HepG2 (cell line): Measurements from ENCODE around the gene CAB39. TPM values are rescaled to one million over a fixed set of nuclear protein-coding genes. Genes with fewer than 3 reads are reported as not detected.

Experiments
- ARHGAP35 ChIP-seq: sonication (generic); formaldehyde crosslinking; IDR thresholded peaks from 2 replicates; pipeline ENCODE4 v1.9.0; 2022; ENCODE audit warnings: mild to moderate bottlenecking, inconsistent platforms, moderate library complexity, missing genetic modification reagents, borderline replicate concordance
- CEBPB ChIP-seq: IDR thresholded peaks from 2 replicates; pipeline ENCODE4 v1.6.1; 2011; ENCODE audit warnings: low read depth, low read length, improper control_type of control experiment, borderline replicate concordance
- GATAD2A ChIP-seq: IDR thresholded peaks from 2 replicates; pipeline ENCODE4 v1.6.1; 2016
- GZF1 ChIP-seq: sonication (generic); formaldehyde crosslinking; IDR thresholded peaks from 2 replicates; pipeline ENCODE4 v1.5.1; 2020; ENCODE audit warnings: mild to moderate bottlenecking, missing genetic modification reagents
- HOXA9 ChIP-seq: sonication (generic); formaldehyde crosslinking; IDR thresholded peaks from 2 replicates; pipeline ENCODE4 v1.8.1; 2022; ENCODE audit warnings: missing genetic modification reagents, mild to moderate bottlenecking, moderate library complexity, borderline replicate concordance
- JUNB ChIP-seq: sonication (generic); formaldehyde crosslinking; IDR thresholded peaks from 2 replicates; pipeline ENCODE4 v1.8.0; 2022; ENCODE audit warnings: missing genetic modification reagents, mild to moderate bottlenecking, borderline replicate concordance
- MLXIP ChIP-seq: sonication (generic); formaldehyde crosslinking; IDR thresholded peaks from 2 replicates; pipeline ENCODE4 v1.9.0; 2021; ENCODE audit warnings: missing genetic modification reagents, borderline replicate concordance
- NR1H2 ChIP-seq: sonication (generic); formaldehyde crosslinking; IDR thresholded peaks from 2 replicates; pipeline ENCODE4 v1.8.1; 2022; ENCODE audit warnings: low read depth, missing genetic modification reagents, borderline replicate concordance
- PLRG1 ChIP-seq: fragments of 450-650 bp; conservative IDR thresholded peaks from 2 replicates; pipeline ENCODE4 v1.6.1; 2016
- POLR2AphosphoS5 ChIP-seq: IDR thresholded peaks from 2 replicates; pipeline ENCODE4 v1.6.1; 2012; ENCODE audit warnings: low read depth, low read length
- RFX5 ChIP-seq: IDR thresholded peaks from 2 replicates; pipeline ENCODE4 v1.6.1; 2011; ENCODE audit warnings: low read depth, low read length, improper control_type of control experiment
- SAP130 ChIP-seq: IDR thresholded peaks from 2 replicates; pipeline ENCODE4 v1.6.1; 2016; ENCODE audit warnings: low read depth
- TEF ChIP-seq: sonication (generic); formaldehyde crosslinking; IDR thresholded peaks from 2 replicates; pipeline ENCODE4 v1.5.0; 2020; ENCODE audit warnings: missing genetic modification reagents
- THAP8 ChIP-seq: sonication (generic); formaldehyde crosslinking; IDR thresholded peaks from 2 replicates; pipeline ENCODE4 v1.5.1; 2020; ENCODE audit warnings: missing genetic modification reagents, mild to moderate bottlenecking, borderline replicate concordance
- THRA ChIP-seq: sonication (generic); formaldehyde crosslinking; IDR thresholded peaks from 2 replicates; pipeline ENCODE4 v1.4.0; 2020; ENCODE audit warnings: missing genetic modification reagents, borderline replicate concordance
- ZNF17 ChIP-seq: sonication (generic); formaldehyde crosslinking; IDR thresholded peaks from 2 replicates; pipeline ENCODE4 v1.5.0; 2020; ENCODE audit warnings: mild to moderate bottlenecking, missing genetic modification reagents
- ZNF207 ChIP-seq: fragments of 450-650 bp; IDR thresholded peaks from 2 replicates; pipeline ENCODE4 v1.6.1; 2016; ENCODE audit warnings: antibody characterized with exemption, borderline replicate concordance
- ZNF232 ChIP-seq: sonication (generic); formaldehyde crosslinking; IDR thresholded peaks from 2 replicates; pipeline ENCODE4 v1.4.0; 2020; ENCODE audit warnings: missing genetic modification reagents, borderline replicate concordance
- ZNF280D ChIP-seq: sonication (generic); formaldehyde crosslinking; IDR thresholded peaks from 2 replicates; pipeline ENCODE4 v1.5.1; 2020; ENCODE audit warnings: mild to moderate bottlenecking, missing genetic modification reagents
- ZNF335 ChIP-seq: sonication (generic); formaldehyde crosslinking; IDR thresholded peaks from 2 replicates; pipeline ENCODE4 v1.4.0; 2020; ENCODE audit warnings: missing genetic modification reagents
- ZNF441 ChIP-seq: sonication (generic); formaldehyde crosslinking; IDR thresholded peaks from 2 replicates; pipeline ENCODE4 v1.7.0; 2021; ENCODE audit warnings: missing genetic modification reagents, borderline replicate concordance
- polyA plus RNA-seq, 8 experiments: library from polyadenylated mRNA; depleted of rRNA in 3 of 8; stranded (reverse) in 7 of 8; unstranded in 1 of 8; fragments of >200 nt; fragmentation: Illumina TruSeq in 4 of 8; extraction: Trizol in 4 of 8; gene quantifications; 2 replicates each; pipeline versions ENCODE4 v1.2.1 to v1.2.3, GENCODE V29; 2011 to 2016; ENCODE audit warnings: low read depth in 4 of 8, missing spikeins in 1 of 8, mixed read lengths in 1 of 8; ENCODE audit not compliant: insufficient read depth in 1 of 8
- total RNA-seq, 5 experiments: library from RNA; depleted of rRNA; stranded (reverse); fragments of >200 nt; fragmentation: Illumina TruSeq; extraction: Trizol; gene quantifications; 2 replicates each; pipeline ENCODE4 v1.2.3, GENCODE V29; 2016; ENCODE audit warnings: low read depth in 1 of 5

CAB39 gene
- total and polyA plus RNA-seq, 2 of the 13 experiments (the other 11 are each of a cell fraction or from before 2014, with no cell fraction given) = 19.3 to 45.3 TPM

GRCh38 chr2:230684270-230685168 is 28.1 kb upstream of the CAB39 start (continued):
- no peak for TF ChIP-seq THAP8
- peak; percentile 49; the same call in 1 of the 2 replicates for TF ChIP-seq GATAD2A
- no peak for TF ChIP-seq ZNF232 (CRISPR knock-in tag)
- no peak for TF ChIP-seq POLR2AphosphoS5
- TF ChIP-seq GZF1 = no peak
- TF ChIP-seq PLRG1 = no peak
- no peak for TF ChIP-seq CEBPB
- TF ChIP-seq ZNF207 = no peak
- no peak for TF ChIP-seq ZNF17 (CRISPR knock-in tag)
- no peak for TF ChIP-seq TEF (CRISPR knock-in tag)
- no peak for TF ChIP-seq ARHGAP35
- TF ChIP-seq NR1H2 (CRISPR knock-in tag) = no peak
- no peak for TF ChIP-seq ZNF441
- TF ChIP-seq HOXA9 (CRISPR knock-in tag) = no peak
- TF ChIP-seq ZNF335 (CRISPR knock-in tag) = no peak
- peak; percentile 91 for TF ChIP-seq THRA (CRISPR knock-in tag)
- TF ChIP-seq JUNB (CRISPR knock-in tag) = no peak
- TF ChIP-seq ZNF280D (CRISPR knock-in tag) = no peak
- no peak for TF ChIP-seq SAP130 (CRISPR knock-in tag)
- peak; percentile 74; the same call in 1 of the 2 replicates for TF ChIP-seq RFX5
- TF ChIP-seq MLXIP (CRISPR knock-in tag) = no peak
